ELR (cell line): ENCODE results near the gene FCHSD2.
"Not testable (repeated sequence)": the region's sequence is repeated elsewhere in the genome, so short reads cannot be mapped to it uniquely, and the experiment has no call there.

Source experiments
- DNase-seq: peaks from one replicate; pipeline ENCODE4 v3.0.0-alpha.2; 2015; ENCODE audit warnings: low read depth

The FCHSD2 gene

DNA sequence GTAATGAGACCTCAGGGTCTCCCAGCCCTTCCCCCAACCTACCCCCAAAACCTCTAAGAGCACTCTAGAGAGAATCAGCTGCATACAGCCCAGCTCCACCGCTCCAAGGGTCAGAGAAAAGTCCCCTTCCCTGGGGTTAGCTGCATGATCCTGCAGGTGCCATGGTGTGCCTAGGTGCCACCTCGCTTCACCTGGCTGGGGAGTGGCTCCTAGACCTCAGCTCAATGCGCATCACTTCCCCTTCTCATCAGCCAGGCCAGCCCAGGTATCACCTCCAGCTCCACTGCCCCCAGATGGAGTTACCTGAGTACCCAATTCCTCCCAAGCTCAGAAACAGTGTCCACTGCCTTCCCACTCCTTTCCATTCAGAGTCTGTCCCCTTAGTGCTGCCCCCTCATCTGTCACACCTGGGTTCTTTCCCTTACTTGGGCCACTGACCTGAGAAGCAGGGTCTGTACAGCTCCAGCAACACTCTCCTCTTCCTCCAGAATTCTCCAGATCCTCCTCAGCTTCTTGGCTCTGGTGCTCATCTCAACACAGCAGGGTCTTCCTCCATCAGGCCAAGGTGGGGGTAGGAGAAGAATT lies 349.6 kb downstream of the FCHSD2 start:
- DNase-seq, result no peak

GRCh38 chr11:72791228-72791627 lies 350.9 kb downstream of the FCHSD2 start:
- DNase-seq, result not testable (repeated sequence)

DNA sequence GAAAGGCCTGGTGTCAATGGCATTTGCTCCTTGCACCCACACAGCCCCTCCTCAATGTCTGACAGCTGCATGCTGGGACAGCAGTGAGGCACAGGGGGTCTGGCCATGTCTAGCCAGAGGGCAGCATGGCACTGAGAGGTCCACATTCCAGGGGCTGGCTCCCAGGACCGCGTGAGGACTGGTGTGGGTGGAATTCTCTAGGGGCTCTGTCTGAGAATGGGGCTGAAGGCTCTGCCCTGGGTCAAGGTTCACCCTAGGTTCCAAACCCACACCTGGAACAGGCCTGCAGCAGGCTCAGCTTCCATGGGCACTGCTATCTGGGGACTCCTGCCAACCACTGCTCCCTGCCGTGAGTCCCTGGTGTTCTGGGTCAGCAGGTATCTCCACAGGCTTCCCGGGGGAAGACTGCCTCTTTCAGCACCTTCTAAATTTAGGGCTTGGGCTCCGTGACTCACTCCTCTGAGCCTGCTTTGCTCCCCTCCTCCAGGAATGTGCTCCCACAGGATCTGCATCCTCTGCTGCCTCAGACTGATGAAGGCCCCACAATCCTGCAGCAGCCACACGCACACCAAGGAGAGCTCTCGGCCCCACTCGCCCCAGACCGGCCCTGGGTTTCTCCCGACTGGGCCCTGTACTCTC lies 352.5 kb downstream of the FCHSD2 start:
- DNase-seq, result peak; percentile 35

DNA sequence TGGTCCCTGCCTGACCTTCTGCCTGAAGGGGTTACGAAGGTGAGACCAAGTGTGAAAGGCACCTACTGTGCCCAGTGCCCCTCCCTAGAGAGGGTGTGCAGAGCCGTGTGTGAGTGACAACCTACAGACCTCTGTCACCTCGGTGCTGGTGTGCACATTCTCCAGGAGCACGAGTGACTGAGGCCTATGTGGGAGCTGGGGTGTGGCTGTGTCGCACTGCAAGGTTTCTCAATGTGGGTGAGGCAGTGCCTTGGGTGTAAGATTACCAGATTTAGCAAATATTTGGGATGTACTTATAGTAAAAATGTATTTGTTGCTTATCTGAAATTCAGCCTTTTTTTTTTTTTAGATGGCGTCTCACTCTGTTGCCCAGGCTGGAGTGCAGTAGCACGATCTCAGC lies 353.9 kb downstream of the FCHSD2 start:
- no peak for DNase-seq

GRCh38 chr11:72787216-72788104 lies 354.7 kb downstream of the FCHSD2 start:
- peak; percentile 18 for DNase-seq
